Measurements from ENCODE around the gene EXOSC10. TPM values are rescaled to one million over a fixed set of nuclear protein-coding genes. Genes with fewer than 3 reads are reported as not detected.
A peak's percentile ranks its signal among the peaks of the same experiment; 100 is the strongest.
"Not testable (repeated sequence)": the region's sequence is repeated elsewhere in the genome, so short reads cannot be mapped to it uniquely, and the experiment has no call there.

The EXOSC10 gene
- total RNA-seq, 2 experiments from 2014 or later, result 57.9 to 59.3 TPM

DNA sequence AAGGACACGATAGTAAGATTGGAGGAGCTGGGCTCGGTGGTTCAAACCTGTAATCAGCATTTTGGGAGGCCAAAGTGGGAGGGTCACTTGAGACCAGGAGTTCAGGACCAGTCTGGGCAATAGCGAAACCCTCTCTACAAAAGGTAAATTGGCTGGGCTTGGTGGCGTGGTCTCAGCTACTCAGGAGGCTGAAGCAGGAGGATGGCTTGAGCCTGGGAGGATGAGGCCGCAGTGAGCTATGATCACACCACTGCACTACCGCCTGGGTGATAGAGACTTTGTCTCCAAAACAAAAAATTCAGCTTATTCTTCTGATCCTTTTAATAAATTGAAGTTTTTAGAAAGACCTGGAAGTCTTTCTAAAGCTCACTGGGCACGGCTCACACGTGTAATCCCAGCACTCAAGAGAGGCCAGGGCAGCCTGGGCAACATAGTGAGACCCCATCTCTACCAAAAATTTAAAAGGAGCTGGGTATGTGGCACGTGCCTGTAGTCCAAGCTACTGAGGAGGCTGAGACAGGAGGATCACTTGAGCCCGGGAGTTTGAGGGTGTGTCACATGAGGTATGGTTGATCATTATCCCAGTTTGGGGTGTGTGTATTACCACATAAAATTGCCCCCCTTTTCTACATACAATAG is 67.9 kb downstream of the EXOSC10 start:
- CTCF ChIA-PET, result interaction anchor here (1.7 kb wide), 1 partner anchor 28 kb away, joined by 3 read pairs; the partner anchor contains the start of gene SRM
- H3K27me3 Mint-ChIP-seq (ENCODE audit: low read depth), result no peaks in the 10 kb centered on the region
- H3K9me3 Mint-ChIP-seq, result no peaks in the 10 kb centered on the region
- H3K4me1 Mint-ChIP-seq (ENCODE audit: low read depth), result no peaks in the 10 kb centered on the region
- no peak overlapping the region for H3K4me3 Mint-ChIP-seq
- intact Hi-C loops (cut with micrococcal nuclease), result no loop called here
- DNase-seq, result no peak
- H3K36me3 Mint-ChIP-seq (ENCODE audit: low read depth), result peaks cover 3% of the 10 kb centered on the region
- H3K27ac Mint-ChIP-seq, result no peak overlapping the region

DNA sequence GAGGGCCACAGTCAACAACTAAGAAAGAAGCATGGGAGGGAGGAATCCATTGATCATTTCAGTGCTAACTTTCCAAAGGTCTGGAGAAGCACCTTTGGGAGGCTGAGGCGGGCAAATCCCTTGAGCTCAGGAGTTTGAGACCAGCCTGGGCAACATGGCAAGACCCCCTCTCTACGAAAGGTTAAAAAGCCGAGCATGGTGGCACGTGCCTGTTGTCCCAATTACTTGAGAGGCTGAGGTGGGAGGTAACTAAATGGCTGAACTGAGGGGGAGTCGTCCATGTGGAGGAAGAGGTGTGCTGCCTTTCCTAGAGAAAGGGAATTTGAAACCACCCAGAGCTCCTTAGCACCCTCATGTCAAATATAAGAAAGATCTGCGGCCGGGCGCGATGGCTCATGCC is 68.8 kb downstream of the EXOSC10 start:
- H3K27me3 Mint-ChIP-seq (ENCODE audit: low read depth), result no peaks in the 10 kb centered on the region
- H3K36me3 Mint-ChIP-seq (ENCODE audit: low read depth), result peaks cover 4% of the 10 kb centered on the region
- CTCF ChIA-PET, result interaction anchor here (0.6 to 1.7 kb wide), 4 partner anchors 24 to 537 kb away, joined by 3 read pairs; partner anchors contain the start of gene SRM
- no peaks in the 10 kb centered on the region for H3K9me3 Mint-ChIP-seq
- H3K4me1 Mint-ChIP-seq (ENCODE audit: low read depth), result no peaks in the 10 kb centered on the region
- intact Hi-C loops (cut with micrococcal nuclease), result no loop called here
- no peak overlapping the region for H3K4me3 Mint-ChIP-seq
- no peak overlapping the region for H3K27ac Mint-ChIP-seq
- DNase-seq, result no peak

- H3K9me3 Mint-ChIP-seq, result no peaks in the 10 kb centered on the region
- no peaks in the 10 kb centered on the region for H3K27me3 Mint-ChIP-seq (ENCODE audit: low read depth)
- peaks cover 19% of the 10 kb centered on the region for H3K36me3 Mint-ChIP-seq (ENCODE audit: low read depth)
- CTCF ChIA-PET, result no interaction called here
- H3K4me1 Mint-ChIP-seq (ENCODE audit: low read depth), result peaks cover 16% of the 10 kb centered on the region
- H3K4me3 Mint-ChIP-seq, result no peak overlapping the region
- no peak overlapping the region for H3K27ac Mint-ChIP-seq
- intact Hi-C loops (cut with micrococcal nuclease), result no loop called here
- no peak for DNase-seq
Measured at GRCh38 chr1:11028018-11028417, 71.7 kb downstream of the EXOSC10 start.

GRCh38 chr1:11027316-11027715 is 72.4 kb downstream of the EXOSC10 start:
- Mint-ChIP-seq H3K27me3 (ENCODE audit: low read depth) (no peaks in the 10 kb centered on the region), H3K27ac (peak overlapping the region; percentile 78), H3K4me3 (no peak overlapping the region), H3K4me1 (ENCODE audit: low read depth) (peaks cover 16% of the 10 kb centered on the region), H3K9me3 (no peaks in the 10 kb centered on the region), H3K36me3 (ENCODE audit: low read depth) (peaks cover 22% of the 10 kb centered on the region)
- intact Hi-C loops (cut with micrococcal nuclease), result no loop called here
- CTCF ChIA-PET, result interaction anchor here (1.1 kb wide), 1 partner anchor 10 kb away, joined by 7 read pairs; no protein-coding TSS in a partner anchor
- no peak for DNase-seq

GRCh38 chr1:11026903-11027302 is 72.8 kb downstream of the EXOSC10 start:
- peaks cover 26% of the 10 kb centered on the region for H3K36me3 Mint-ChIP-seq (ENCODE audit: low read depth)
- no peak for DNase-seq
- CTCF ChIA-PET, result interaction anchor here (1.1 kb wide), 1 partner anchor 11 kb away, joined by 7 read pairs; no protein-coding TSS in a partner anchor
- H3K27ac Mint-ChIP-seq, result peak overlapping the region; percentile 78
- H3K27me3 Mint-ChIP-seq (ENCODE audit: low read depth), result no peaks in the 10 kb centered on the region
- H3K4me1 Mint-ChIP-seq (ENCODE audit: low read depth), result peaks cover 18% of the 10 kb centered on the region
- H3K4me3 Mint-ChIP-seq, result no peak overlapping the region
- H3K9me3 Mint-ChIP-seq, result no peaks in the 10 kb centered on the region
- intact Hi-C loops (cut with micrococcal nuclease), result no loop called here

DNA sequence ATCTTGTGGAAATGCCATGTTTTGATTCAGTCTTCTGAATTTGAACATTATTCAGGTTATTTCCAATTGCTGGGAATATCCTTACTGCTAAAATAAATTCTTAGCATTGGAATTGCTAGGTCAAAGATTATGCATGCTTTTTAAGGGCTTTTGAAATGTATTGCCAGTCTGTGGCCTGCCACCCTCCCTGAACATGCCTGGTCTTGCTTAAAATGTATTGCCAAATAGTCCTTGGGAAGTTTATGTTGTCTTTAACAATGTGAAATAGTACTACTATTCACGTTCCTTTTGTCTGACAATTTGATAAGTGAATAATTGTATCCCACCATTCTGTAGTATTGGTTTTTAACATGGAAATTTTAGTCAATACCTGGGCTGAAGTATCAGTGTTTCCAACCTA is 73.6 kb downstream of the EXOSC10 start:
- intact Hi-C loops (cut with micrococcal nuclease), result no loop called here
- Mint-ChIP-seq H3K9me3 (no peaks in the 10 kb centered on the region), H3K27me3 (ENCODE audit: low read depth) (no peaks in the 10 kb centered on the region), H3K27ac (peak overlapping the region; percentile 78), H3K4me1 (ENCODE audit: low read depth) (peaks cover 18% of the 10 kb centered on the region), H3K36me3 (ENCODE audit: low read depth) (peaks cover 35% of the 10 kb centered on the region), H3K4me3 (no peak overlapping the region)
- CTCF ChIA-PET, result interaction anchor here (1.4 kb wide), 1 partner anchor 12 kb away, joined by 5 read pairs; no protein-coding TSS in a partner anchor
- DNase-seq, result no peak

DNA sequence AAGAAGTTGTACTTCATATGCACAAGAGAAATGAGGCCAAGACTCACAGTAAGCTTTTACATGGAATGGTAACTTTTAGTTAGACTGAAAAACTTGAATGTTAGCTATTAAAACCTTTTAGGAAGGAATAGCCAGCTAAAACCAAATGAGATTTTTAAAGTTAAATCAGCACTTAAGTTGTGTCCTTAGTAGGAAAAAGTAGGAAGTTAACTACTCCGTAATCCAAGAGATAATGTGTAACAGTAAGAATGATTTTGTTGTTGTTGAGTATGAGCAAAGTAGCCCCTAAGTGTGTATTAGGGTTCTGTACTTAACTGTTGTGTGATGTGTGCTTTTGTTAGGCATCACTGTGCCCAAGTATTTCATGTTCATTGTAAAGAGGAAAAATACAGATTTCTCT is 74.1 kb downstream of the EXOSC10 start:
- H3K27me3 Mint-ChIP-seq (ENCODE audit: low read depth), result no peaks in the 10 kb centered on the region
- no peak overlapping the region for H3K4me3 Mint-ChIP-seq
- no peaks in the 10 kb centered on the region for H3K9me3 Mint-ChIP-seq
- peaks cover 18% of the 10 kb centered on the region for H3K4me1 Mint-ChIP-seq (ENCODE audit: low read depth)
- CTCF ChIA-PET, result interaction anchor here (0.6 to 1.4 kb wide), 2 partner anchors 12 to 26 kb away, joined by 3 to 5 read pairs; no protein-coding TSS in a partner anchor
- H3K36me3 Mint-ChIP-seq (ENCODE audit: low read depth), result peaks cover 35% of the 10 kb centered on the region
- no peak for DNase-seq
- peak overlapping the region; percentile 78 for H3K27ac Mint-ChIP-seq
- intact Hi-C loops (cut with micrococcal nuclease), result no loop called here

DNA sequence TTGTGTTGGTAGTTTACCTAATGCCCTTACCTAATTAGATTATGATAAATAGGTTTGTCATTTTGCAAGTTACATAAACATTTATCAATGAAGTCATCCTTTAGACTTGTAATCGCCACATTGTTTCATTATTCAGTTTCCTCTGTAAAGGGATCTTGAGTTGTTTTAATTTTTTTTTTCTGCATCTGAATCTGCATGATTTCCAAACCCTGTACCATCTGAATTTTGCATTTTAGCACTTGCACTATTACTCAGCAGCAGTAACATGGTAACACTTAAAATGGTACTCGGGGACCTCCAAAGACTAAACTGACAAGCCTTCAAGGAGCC is 74.8 kb downstream of the EXOSC10 start:
- H3K9me3 Mint-ChIP-seq, result no peaks in the 10 kb centered on the region
- H3K4me3 Mint-ChIP-seq, result no peak overlapping the region
- peaks cover 41% of the 10 kb centered on the region for H3K36me3 Mint-ChIP-seq (ENCODE audit: low read depth)
- CTCF ChIA-PET, result interaction anchor here (1.4 kb wide), 1 partner anchor 13 kb away, joined by 5 read pairs; no protein-coding TSS in a partner anchor
- no peak for DNase-seq
- H3K27ac Mint-ChIP-seq, result peak overlapping the region; percentile 67
- intact Hi-C loops (cut with micrococcal nuclease), result no loop called here
- H3K4me1 Mint-ChIP-seq (ENCODE audit: low read depth), result peaks cover 18% of the 10 kb centered on the region
- H3K27me3 Mint-ChIP-seq (ENCODE audit: low read depth), result no peaks in the 10 kb centered on the region

DNA sequence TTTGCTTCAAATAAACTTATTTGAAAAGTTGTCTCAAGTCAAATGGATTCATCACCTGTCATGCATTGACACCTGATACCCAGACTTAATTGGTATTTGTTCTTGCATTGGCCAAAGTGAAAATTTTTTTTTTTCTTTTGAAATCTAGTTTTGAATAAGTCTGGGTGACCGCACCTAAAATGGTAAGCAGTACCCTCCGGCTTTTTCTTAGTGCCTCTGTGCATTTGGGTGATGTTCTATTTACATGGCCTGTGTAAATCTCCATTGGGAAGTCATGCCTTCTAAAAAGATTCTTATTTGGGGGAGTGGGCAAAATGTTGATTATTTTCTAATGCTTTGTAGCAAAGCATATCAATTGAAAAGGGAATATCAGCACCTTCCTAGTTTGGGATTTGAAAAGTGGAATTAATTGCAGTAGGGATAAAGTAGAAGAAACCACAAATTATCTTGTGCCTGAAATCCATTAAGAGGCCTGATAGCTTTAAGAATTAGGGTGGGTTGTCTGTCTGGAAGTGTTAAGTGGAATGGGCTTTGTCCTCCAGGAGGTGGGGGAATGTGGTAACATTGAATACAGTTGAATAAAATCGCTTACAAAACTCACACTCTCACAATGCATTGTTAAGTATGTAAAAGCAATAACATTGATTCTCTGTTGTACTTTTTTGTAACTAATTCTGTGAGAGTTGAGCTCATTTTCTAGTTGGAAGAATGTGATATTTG is 75.4 kb downstream of the EXOSC10 start:
- CTCF ChIA-PET, result interaction anchor here (1.4 kb wide), 1 partner anchor 13 kb away, joined by 5 read pairs; no protein-coding TSS in a partner anchor

GRCh38 chr1:11023201-11023600 is 76.5 kb downstream of the EXOSC10 start:
- peaks cover 48% of the 10 kb centered on the region for H3K36me3 Mint-ChIP-seq (ENCODE audit: low read depth)
- no peak overlapping the region for H3K27ac Mint-ChIP-seq
- CTCF ChIA-PET, result no interaction called here
- no peak overlapping the region for H3K4me3 Mint-ChIP-seq
- no peaks in the 10 kb centered on the region for H3K27me3 Mint-ChIP-seq (ENCODE audit: low read depth)
- peaks cover 21% of the 10 kb centered on the region for H3K4me1 Mint-ChIP-seq (ENCODE audit: low read depth)
- no peaks in the 10 kb centered on the region for H3K9me3 Mint-ChIP-seq
- intact Hi-C loops (cut with micrococcal nuclease), result no loop called here
- no peak for DNase-seq

More for the DNA sequence above, 75.4 kb downstream of the EXOSC10 start:
- Mint-ChIP-seq H3K27ac (peak overlapping the region; percentile 67), H3K27me3 (ENCODE audit: low read depth) (no peaks in the 10 kb centered on the region), H3K9me3 (no peaks in the 10 kb centered on the region), H3K4me3 (no peak overlapping the region), H3K4me1 (ENCODE audit: low read depth) (peaks cover 18% of the 10 kb centered on the region), H3K36me3 (ENCODE audit: low read depth) (peaks cover 42% of the 10 kb centered on the region)
- DNase-seq, result no peak
- intact Hi-C loops (cut with micrococcal nuclease), result no loop called here

GRCh38 chr1:11019971-11020370 is 79.7 kb downstream of the EXOSC10 start:
- Mint-ChIP-seq H3K27ac (no peak overlapping the region), H3K27me3 (ENCODE audit: low read depth) (no peaks in the 10 kb centered on the region), H3K4me1 (ENCODE audit: low read depth) (peaks cover 34% of the 10 kb centered on the region), H3K4me3 (no peak overlapping the region), H3K36me3 (ENCODE audit: low read depth) (peaks cover 54% of the 10 kb centered on the region), H3K9me3 (no peaks in the 10 kb centered on the region)
- intact Hi-C loops (cut with micrococcal nuclease), result no loop called here
- no peak for DNase-seq
- CTCF ChIA-PET, result interaction anchor here (0.8 kb wide), 1 partner anchor 18 kb away, joined by 3 read pairs; no protein-coding TSS in a partner anchor

DNA sequence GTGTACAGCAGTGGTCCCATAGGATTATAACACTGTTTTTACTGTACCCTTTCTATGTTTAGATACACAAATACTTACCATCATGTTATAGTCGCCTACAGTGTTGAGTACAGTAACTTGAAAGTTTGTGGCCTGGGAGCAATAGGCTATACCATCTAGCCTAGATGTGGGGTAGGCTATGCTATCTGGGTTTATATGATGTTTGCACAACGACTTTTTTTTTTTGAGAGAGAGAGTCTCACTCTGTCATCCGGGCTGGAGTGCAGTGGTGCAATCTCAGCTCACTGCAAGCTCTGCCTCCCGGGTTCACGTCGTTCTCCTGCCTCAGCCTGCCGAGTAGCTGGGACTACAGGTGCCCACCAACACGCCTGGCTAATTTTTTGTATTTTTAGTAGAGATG is 80.3 kb downstream of the EXOSC10 start:
- H3K4me3 Mint-ChIP-seq; H3K27me3 Mint-ChIP-seq (ENCODE audit: low read depth); intact Hi-C loops (cut with micrococcal nuclease); CTCF ChIA-PET; H3K9me3 Mint-ChIP-seq; H3K27ac Mint-ChIP-seq; DNase-seq: not testable (repeated sequence)
- peaks cover 35% of the 10 kb centered on the region for H3K4me1 Mint-ChIP-seq (ENCODE audit: low read depth)
- H3K36me3 Mint-ChIP-seq (ENCODE audit: low read depth), result peaks cover 55% of the 10 kb centered on the region
